ENCODE data around the gene SPOPL. TPM values are rescaled to one million over a fixed set of nuclear protein-coding genes. Genes with fewer than 3 reads are reported as not detected.

SPOPL gene
- total RNA-seq (10 to 100 TPM; 10.6 to 14.2 TPM), polyA plus RNA-seq (ENCODE audit: insufficient read depth, low read depth, low replicate concordance) (9.1 TPM)
- long read RNA-seq, donor 1, full-length matches to known transcripts: 2 of 2 reads
- long read RNA-seq, donor 1, partial matches to known transcripts: 0 of 2 reads
- long read RNA-seq, donor 1, other reads (novel, unspliced or antisense): 0 of 2 reads
- long read RNA-seq, donor 2: 0 reads

DNA sequence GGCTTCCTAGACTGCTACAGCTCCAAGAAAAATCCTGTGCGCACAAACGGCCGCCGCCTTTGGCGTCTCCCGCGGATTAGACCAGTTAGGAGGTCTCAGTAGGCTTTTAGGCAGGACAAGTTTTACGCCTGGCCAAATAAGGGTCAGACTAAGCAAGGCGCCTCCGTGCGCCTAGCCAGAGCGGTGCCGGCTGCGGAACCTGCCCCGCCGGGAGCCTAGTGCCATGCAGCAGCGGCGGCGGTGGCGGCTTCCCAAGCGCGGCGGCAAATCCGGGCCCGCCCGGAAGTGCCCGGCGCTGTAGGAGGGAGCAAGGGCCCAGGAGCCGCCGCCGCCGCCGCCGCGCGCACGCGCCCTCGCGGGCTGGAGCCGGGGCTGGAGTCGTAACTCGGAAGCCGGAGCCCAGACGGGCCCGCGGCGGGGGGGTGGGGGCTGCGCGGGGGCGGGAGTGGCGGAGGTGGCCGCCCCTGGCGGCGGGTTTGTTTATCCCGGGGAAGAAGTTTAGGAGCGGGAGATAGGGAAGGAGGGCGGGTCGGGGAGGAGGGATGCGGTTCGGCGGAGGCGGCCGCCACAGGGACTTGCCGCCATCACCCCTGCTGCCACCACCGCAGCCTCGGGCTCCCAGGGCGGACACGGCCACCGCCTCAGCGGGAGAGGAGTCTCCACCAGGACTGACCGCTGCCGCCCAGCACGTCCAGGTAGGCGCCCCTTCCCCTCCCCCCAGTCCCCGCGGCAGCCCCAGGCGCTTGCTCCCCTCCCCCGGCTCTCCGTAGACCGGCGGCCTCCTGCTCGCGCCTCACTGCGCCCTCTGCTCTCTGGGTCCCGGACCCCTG is at the start of gene SPOPL:
Gene SPOPL, plus strand, starts transcription at position 346 of the 830 bp plus-strand sequence. CDS start 48,447 bp downstream, outside the sequence.
- intact Hi-C loops (cut with DNase I; ENCODE audit: low total_unique reads): no loop called here
- TF ChIP-seq POLR2A (IDR thresholded peaks at IDR 0.05): no peak
- TF ChIP-seq, protein P1, sequence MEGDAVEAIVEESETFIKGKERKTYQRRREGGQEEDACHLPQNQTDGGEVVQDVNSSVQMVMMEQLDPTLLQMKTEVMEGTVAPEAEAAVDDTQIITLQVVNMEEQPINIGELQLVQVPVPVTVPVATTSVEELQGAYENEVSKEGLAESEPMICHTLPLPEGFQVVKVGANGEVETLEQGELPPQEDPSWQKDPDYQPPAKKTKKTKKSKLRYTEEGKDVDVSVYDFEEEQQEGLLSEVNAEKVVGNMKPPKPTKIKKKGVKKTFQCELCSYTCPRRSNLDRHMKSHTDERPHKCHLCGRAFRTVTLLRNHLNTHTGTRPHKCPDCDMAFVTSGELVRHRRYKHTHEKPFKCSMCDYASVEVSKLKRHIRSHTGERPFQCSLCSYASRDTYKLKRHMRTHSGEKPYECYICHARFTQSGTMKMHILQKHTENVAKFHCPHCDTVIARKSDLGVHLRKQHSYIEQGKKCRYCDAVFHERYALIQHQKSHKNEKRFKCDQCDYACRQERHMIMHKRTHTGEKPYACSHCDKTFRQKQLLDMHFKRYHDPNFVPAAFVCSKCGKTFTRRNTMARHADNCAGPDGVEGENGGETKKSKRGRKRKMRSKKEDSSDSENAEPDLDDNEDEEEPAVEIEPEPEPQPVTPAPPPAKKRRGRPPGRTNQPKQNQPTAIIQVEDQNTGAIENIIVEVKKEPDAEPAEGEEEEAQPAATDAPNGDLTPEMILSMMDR (IDR thresholded peaks at IDR 0.05): peak in 1 of 3 experiments; percentile 22
- H3K4me3 ChIP-seq: peak within 1 kb of the TSS; percentile 88 to 94
- H3K9me3 ChIP-seq: no peaks in the 10 kb centered on the region
- DNase-seq: peak; percentile 93
- WGBS, 2 donors: 0 to 1% methylated on average over 12 to 56 of the region's 86 CpGs
- peak within 1 kb of the TSS; percentile 93 for H3K27ac ChIP-seq
- H3K27me3 ChIP-seq: no peaks in the 10 kb centered on the region
- no peaks in the 10 kb centered on the region for H3K36me3 ChIP-seq (ENCODE audit: low read depth, missing control alignments)
- peaks cover 18% of the 10 kb centered on the region for H3K4me1 ChIP-seq

DNA sequence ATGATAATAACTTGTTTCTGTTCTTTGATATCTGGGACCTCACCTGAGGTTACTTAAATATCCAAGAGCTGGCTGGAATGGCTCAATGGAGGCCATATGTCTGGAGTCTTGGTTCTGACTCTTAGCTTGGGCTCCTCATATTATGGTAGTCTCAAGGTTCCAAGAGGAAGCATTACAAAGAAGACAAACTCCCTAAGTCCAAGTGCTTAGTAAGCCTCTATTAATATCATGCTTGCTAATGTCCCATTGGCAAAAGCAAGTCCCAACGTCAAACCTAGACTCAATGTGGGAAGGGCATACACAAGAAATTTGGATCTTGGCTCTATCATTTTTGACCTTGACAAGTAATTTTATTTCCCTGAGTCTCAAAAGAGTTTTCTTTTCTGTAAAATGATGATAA is 49.2 kb upstream of the SPOPL start:
- Histone ChIP-seq H3K36me3 (ENCODE audit: low read depth, missing control alignments) (no peaks in the 10 kb centered on the region), H3K27me3 (no peaks in the 10 kb centered on the region), H3K4me3 (no peak overlapping the region)

DNA sequence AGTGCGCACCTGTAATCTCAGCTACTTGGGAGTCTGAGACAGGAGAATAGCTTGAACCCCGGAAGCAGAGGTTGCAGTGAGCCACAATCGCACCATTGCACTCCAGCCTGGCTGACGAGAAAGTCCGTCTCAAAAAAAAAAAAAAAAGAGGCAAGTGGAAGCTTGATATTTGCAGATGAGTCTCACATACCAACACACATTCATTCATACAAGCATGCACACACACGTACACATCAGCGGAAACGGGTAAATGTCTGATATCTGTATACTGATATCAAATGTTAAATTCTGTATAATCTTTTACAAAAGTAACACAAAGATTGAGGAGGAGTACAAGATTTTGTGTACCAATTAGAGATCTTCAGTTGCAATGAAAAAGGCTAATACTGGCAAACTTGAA is 47.8 kb upstream of the SPOPL start:
- intact Hi-C loops (cut with DNase I; ENCODE audit: low total_unique reads): no loop called here
- H3K4me1 ChIP-seq: no peaks in the 10 kb centered on the region
- H3K27me3 ChIP-seq: no peaks in the 10 kb centered on the region
- TF ChIP-seq, protein P1 (IDR thresholded peaks at IDR 0.05): no peak
- no peak for TF ChIP-seq POLR2A (IDR thresholded peaks at IDR 0.05)
- no peak for DNase-seq
- H3K36me3 ChIP-seq (ENCODE audit: low read depth, missing control alignments): no peaks in the 10 kb centered on the region
- WGBS, 2 donors: 89 to 91% methylated on average over 8 of the region's 8 CpGs
- no peaks in the 10 kb centered on the region for H3K9me3 ChIP-seq
- H3K27ac ChIP-seq: no peak overlapping the region
- no peak overlapping the region for H3K4me3 ChIP-seq

More for the DNA sequence above, 49.2 kb upstream of the SPOPL start:
- 53 to 80% methylated on average over 1 of the region's 1 CpG for WGBS, 2 donors
- Histone ChIP-seq H3K9me3 (no peaks in the 10 kb centered on the region), H3K4me1 (no peaks in the 10 kb centered on the region), H3K27ac (no peak overlapping the region)
- intact Hi-C loops (cut with DNase I; ENCODE audit: low total_unique reads): no loop called here
- no peak for DNase-seq
- TF ChIP-seq POLR2A (IDR thresholded peaks at IDR 0.05): no peak
- TF ChIP-seq, protein P1 (IDR thresholded peaks at IDR 0.05): no peak

DNA sequence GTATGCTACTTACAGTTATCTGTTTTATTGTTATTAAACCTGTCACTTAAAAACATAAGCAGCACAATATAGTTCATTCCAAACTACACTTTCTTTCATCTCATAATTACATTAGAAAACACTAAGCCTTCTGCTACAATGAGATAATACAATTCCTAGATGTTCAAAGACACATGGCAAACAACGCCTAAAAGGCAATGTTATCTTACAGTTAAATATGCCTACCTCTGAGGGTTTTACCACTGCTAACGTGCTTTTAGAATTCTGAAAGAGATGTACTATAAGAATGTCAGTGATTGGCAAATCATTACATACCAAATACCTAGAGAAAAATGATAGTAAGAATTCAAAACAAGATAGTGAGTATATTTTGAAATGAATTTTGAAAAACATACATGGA is 46.8 kb upstream of the SPOPL start:
- H3K36me3 ChIP-seq (ENCODE audit: low read depth, missing control alignments): no peaks in the 10 kb centered on the region
- no peaks in the 10 kb centered on the region for H3K4me1 ChIP-seq
- no peak for TF ChIP-seq POLR2A (IDR thresholded peaks at IDR 0.05)
- TF ChIP-seq, protein P1 (IDR thresholded peaks at IDR 0.05): no peak
- no peak for DNase-seq
- H3K4me3 ChIP-seq: no peak overlapping the region
- intact Hi-C loops (cut with DNase I; ENCODE audit: low total_unique reads): loop anchor here (5.0 kb wide), 1 partner anchor 333 kb away; no protein-coding TSS in a partner anchor
- no peaks in the 10 kb centered on the region for H3K27me3 ChIP-seq
- H3K27ac ChIP-seq: no peak overlapping the region
- 85 to 96% methylated on average over 2 of the region's 2 CpGs for WGBS, 2 donors
- H3K9me3 ChIP-seq: no peaks in the 10 kb centered on the region

Data from testis (tissue), 5 donors.